ENCODE data around the gene AGAP6.
"Not testable (repeated sequence)": the region's sequence is repeated elsewhere in the genome, so short reads cannot be mapped to it uniquely, and the experiment has no call there.

- TF ChIP-seq ZNF274 (IDR thresholded peaks at IDR 0.05; ENCODE audit: low read depth, low read length); SUZ12 (IDR thresholded peaks at IDR 0.05; ENCODE audit: extremely low read depth, insufficient read depth, insufficient read length); YY1 (IDR thresholded peaks at IDR 0.05; ENCODE audit: insufficient read depth, insufficient read length): not testable (repeated sequence)
Observed at GRCh38 chr10:50024716-50025383, 36.6 kb downstream of the AGAP6 start.

All from NT2/D1 (cell line).